B cell (primary cell): ENCODE data around the gene USP22.

Experiments
- EZH2 ChIP-seq: IDR thresholded peaks from 2 replicates; pipeline ENCODE4 v1.6.1; 2012; ENCODE audit warnings: borderline replicate concordance, low read depth, mild to moderate bottlenecking, moderate library complexity, low read length; ENCODE audit not compliant: insufficient read depth, poor library complexity, severe bottlenecking
- TF ChIP-seq, protein P1 (sequence below): fragments of 200-600 bp; IDR thresholded peaks from one replicate; pipeline ENCODE4 v1.8.0; 2022; ENCODE audit warnings: antibody characterized with exemption, mild to moderate bottlenecking

- TF ChIP-seq, protein P1, sequence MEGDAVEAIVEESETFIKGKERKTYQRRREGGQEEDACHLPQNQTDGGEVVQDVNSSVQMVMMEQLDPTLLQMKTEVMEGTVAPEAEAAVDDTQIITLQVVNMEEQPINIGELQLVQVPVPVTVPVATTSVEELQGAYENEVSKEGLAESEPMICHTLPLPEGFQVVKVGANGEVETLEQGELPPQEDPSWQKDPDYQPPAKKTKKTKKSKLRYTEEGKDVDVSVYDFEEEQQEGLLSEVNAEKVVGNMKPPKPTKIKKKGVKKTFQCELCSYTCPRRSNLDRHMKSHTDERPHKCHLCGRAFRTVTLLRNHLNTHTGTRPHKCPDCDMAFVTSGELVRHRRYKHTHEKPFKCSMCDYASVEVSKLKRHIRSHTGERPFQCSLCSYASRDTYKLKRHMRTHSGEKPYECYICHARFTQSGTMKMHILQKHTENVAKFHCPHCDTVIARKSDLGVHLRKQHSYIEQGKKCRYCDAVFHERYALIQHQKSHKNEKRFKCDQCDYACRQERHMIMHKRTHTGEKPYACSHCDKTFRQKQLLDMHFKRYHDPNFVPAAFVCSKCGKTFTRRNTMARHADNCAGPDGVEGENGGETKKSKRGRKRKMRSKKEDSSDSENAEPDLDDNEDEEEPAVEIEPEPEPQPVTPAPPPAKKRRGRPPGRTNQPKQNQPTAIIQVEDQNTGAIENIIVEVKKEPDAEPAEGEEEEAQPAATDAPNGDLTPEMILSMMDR: no peak
- no peak for TF ChIP-seq EZH2
Measured at GRCh38 chr17:20955427-20956323, 87.1 kb downstream of the USP22 start.
